ENCODE data around the gene EFCAB11.

DNA sequence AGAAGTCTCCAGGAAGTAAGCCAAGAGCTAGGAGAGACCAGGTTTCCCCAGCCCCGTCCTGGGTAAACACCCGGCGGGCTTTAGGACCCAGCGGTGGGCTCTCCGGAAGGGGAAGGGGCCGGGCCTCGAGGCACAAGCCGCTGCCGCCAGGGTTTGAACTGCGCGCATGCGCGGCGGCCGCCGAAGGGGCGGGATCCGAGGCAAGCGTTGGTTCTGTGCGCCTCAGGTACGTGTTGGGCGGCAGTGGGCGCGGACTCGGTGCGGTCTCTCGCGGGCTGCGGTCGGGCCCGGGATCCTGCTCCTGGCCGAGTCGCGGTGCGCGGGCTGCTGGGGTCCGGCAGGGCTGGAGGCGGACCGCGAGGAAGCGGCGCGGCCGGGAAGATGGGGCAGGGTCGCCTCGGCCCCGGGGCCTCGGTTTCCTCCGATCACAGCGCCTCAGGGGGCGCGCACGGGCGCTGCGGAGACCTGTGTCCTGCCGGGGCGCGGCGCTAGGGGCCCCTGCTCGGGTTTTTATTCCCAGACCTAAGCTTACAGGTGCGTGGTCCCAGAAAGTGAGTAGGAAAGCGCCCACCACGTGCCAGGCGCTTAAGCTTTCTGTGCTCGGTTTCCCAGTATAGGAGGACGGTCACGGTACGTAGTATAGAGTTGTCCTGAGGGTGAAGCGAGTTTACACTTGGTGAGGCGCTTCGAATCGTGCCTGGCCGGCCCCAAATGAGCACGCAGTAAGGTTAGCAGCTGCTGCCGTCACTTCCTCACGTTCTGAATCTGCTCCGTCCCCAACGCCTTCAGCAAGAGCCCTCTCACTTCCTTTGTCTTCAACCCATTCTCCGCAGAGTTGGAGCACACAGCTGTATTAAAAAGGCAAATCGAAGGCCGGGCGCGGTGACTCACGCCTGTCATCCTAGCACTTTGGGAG is 1.5 kb upstream of the EFCAB11 start, which contains the start of gene TDP1:
- TF ChIP-seq, protein P1, sequence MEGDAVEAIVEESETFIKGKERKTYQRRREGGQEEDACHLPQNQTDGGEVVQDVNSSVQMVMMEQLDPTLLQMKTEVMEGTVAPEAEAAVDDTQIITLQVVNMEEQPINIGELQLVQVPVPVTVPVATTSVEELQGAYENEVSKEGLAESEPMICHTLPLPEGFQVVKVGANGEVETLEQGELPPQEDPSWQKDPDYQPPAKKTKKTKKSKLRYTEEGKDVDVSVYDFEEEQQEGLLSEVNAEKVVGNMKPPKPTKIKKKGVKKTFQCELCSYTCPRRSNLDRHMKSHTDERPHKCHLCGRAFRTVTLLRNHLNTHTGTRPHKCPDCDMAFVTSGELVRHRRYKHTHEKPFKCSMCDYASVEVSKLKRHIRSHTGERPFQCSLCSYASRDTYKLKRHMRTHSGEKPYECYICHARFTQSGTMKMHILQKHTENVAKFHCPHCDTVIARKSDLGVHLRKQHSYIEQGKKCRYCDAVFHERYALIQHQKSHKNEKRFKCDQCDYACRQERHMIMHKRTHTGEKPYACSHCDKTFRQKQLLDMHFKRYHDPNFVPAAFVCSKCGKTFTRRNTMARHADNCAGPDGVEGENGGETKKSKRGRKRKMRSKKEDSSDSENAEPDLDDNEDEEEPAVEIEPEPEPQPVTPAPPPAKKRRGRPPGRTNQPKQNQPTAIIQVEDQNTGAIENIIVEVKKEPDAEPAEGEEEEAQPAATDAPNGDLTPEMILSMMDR (conservative IDR thresholded peaks at IDR 0.05 in 1 of 2, IDR thresholded peaks at IDR 0.05 in 1 of 2; ENCODE audit: low read depth in 1 of 2, low read length in 2 of 2), result no peak
- TF ChIP-seq EZH2 (IDR thresholded peaks at IDR 0.05; ENCODE audit: low read length, missing control alignments), result no peak

Data from fibroblast of lung (primary cell).